GM20000 (cell line): Measurements from ENCODE around the gene PTTG2.

ENCODE experiments used
- DNase-seq: peaks from one replicate; pipeline ENCODE4 v3.0.0; 2012; ENCODE audit warnings: low spot score
- CTCF ChIP-seq: IDR thresholded peaks from 2 replicates; pipeline ENCODE4 v1.5.1; 2012; ENCODE audit warnings: mild to moderate bottlenecking, control low read depth; ENCODE audit errors: extremely low read depth, missing control alignments

PTTG2 gene

GRCh38 chr4:38004887-38005286 lies 44.7 kb downstream of the PTTG2 start:
- no peak for TF ChIP-seq CTCF
- DNase-seq = no peak

- DNase-seq = no peak
- TF ChIP-seq CTCF = no peak
These were observed 45.4 kb downstream of the PTTG2 start for GRCh38 chr4:38005637-38006036.

DNA sequence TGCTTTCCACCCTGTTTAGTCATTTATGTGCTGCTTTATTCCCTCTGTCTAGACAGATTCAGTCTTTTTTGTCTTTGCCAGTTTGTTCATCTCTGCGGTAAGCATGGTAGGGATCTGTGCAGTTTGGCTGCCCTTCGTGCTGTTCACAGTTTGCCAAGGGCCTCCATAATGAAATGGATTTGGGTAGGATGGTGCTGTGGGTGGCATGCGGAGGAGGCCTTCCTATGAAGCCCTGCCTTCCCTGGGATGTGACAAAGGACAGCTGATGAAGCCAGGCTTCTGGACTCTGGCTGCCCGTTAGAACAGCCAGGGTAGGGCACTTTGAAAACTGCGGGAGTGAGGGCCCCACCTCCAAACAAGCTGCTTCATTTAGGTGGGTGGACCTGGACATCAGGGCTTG lies 47.4 kb downstream of the PTTG2 start:
- DNase-seq = no peak
- TF ChIP-seq CTCF = no peak

GRCh38 chr4:38008571-38009021 lies 48.4 kb downstream of the PTTG2 start:
- no peak for TF ChIP-seq CTCF
- DNase-seq = no peak

GRCh38 chr4:38009421-38009820 lies 49.2 kb downstream of the PTTG2 start:
- no peak for DNase-seq
- TF ChIP-seq CTCF = no peak

DNA sequence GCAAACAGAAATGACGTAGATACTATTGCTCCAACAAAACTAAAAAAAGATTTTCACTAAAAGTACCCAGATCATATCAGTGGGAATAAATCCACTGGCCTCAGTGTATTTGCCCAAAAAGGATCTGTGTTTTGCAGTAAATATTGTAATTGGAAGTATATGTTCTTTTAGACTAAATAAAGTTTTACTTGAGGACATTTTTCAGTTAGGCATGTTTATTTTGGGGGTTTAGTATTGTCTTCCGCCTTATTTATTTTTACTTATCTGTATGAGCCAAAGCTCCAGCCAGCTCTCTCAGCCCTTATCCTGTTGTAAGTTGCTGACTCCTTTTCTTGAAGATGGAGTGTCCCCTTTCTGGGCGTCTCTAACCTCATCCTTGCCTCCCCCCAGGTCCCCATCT lies 49.8 kb downstream of the PTTG2 start:
- TF ChIP-seq CTCF = no peak
- DNase-seq = no peak
